ENCODE results near the gene KCNQ1OT1. TPM values are rescaled to one million over a fixed set of nuclear protein-coding genes. Genes with fewer than 3 reads are reported as not detected.
"Not testable (repeated sequence)": the region's sequence is repeated elsewhere in the genome, so short reads cannot be mapped to it uniquely, and the experiment has no call there.

Gene KCNQ1OT1
- total RNA-seq, 2 donors from 2014 or later: 2.3 to 3.3 TPM

DNA sequence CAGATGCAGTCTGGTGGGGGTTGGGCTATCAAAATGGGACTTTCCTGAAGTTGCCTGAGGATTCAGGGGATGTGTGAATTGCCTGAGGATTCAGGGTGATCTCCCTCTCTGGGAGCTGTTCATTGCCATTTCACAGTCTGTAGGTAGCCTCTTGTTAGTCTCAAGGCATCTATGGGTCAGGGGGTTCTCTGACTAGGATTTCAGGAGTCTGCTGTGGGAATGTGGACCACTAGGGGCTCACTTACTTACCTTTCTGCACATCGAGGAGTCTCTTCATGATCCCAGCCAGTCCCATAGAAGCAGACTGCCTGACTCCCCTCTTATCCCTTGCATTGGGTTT lies 54.0 kb downstream of the KCNQ1OT1 start:
- no peak for ATAC-seq (ENCODE audit: insufficient number of reproducible peaks, low FRiP score, low read depth)
- Histone ChIP-seq H3K4me3 (no peak overlapping the region), H3K27me3 (replicated peaks; ENCODE audit: insufficient read depth) (no peaks in the 10 kb centered on the region), H3K27ac (no peak overlapping the region), H3K4me1 (ENCODE audit: control insufficient read depth in 1 of 2, low read depth in 2 of 2) (no peaks in the 10 kb centered on the region), H3K36me3 (no peaks in the 10 kb centered on the region), H3K9me3 (peaks cover 76% of the 10 kb centered on the region)
- no peak for DNase-seq (ENCODE audit: low spot score)
- TF ChIP-seq, protein P1, sequence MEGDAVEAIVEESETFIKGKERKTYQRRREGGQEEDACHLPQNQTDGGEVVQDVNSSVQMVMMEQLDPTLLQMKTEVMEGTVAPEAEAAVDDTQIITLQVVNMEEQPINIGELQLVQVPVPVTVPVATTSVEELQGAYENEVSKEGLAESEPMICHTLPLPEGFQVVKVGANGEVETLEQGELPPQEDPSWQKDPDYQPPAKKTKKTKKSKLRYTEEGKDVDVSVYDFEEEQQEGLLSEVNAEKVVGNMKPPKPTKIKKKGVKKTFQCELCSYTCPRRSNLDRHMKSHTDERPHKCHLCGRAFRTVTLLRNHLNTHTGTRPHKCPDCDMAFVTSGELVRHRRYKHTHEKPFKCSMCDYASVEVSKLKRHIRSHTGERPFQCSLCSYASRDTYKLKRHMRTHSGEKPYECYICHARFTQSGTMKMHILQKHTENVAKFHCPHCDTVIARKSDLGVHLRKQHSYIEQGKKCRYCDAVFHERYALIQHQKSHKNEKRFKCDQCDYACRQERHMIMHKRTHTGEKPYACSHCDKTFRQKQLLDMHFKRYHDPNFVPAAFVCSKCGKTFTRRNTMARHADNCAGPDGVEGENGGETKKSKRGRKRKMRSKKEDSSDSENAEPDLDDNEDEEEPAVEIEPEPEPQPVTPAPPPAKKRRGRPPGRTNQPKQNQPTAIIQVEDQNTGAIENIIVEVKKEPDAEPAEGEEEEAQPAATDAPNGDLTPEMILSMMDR (IDR thresholded peaks at IDR 0.05): no peak

DNA sequence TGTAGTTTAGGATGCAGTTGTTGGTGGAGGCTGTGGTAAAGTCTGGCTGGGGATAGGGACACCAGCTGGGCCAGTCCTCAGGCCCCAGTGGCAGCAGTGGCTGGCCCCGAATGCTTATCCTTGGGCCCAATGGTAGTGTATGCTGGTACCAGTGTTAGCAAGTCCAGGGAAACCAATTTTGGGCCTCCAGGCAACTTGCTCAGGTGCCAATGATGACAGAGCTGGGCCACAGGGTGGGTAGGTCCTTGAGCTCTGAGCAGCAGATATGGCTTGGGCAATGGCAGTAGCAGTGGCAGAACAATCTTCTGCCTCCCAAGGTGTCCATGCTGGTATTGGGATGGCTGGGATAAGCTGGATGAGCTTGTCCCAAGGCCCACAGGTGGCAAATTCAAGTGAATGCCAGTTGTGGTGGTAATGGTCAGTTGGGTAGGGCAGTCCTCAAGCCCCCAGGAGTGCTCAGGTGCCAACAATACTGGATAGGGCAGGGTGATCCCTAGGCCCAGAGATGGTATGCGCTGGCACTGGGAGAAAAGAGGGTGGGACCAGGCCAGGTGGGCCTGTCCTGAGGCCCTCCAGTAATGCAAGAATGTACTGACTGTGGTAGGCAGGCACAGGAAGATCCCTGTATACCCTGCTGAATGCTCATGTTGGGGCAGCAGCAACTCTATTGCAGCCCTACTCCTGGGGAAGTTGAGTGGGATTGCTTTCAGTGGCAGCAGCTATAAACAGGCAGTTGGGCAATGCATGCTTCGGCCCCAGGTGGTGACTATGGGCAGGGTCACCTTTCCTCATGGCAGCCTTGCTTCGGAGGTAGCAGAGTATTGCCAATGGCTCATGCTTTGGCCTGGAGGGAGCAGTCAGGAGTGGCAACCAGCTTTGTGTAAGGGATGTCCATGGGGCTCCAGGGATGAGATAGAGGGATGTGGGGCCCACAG lies 54.7 kb downstream of the KCNQ1OT1 start:
- ATAC-seq (ENCODE audit: insufficient number of reproducible peaks, low FRiP score, low read depth) (no peak), DNase-seq (ENCODE audit: low spot score) (no peak)
- no peaks in the 10 kb centered on the region for H3K36me3 ChIP-seq
- H3K4me3 ChIP-seq: no peak overlapping the region
- H3K27ac ChIP-seq: no peak overlapping the region
- no peaks in the 10 kb centered on the region for H3K27me3 ChIP-seq (replicated peaks; ENCODE audit: insufficient read depth)
- TF ChIP-seq, protein P1 (IDR thresholded peaks at IDR 0.05): no peak
- no peaks in the 10 kb centered on the region for H3K4me1 ChIP-seq (ENCODE audit: control insufficient read depth in 1 of 2, low read depth in 2 of 2)
- peaks cover 77% of the 10 kb centered on the region for H3K9me3 ChIP-seq

DNA sequence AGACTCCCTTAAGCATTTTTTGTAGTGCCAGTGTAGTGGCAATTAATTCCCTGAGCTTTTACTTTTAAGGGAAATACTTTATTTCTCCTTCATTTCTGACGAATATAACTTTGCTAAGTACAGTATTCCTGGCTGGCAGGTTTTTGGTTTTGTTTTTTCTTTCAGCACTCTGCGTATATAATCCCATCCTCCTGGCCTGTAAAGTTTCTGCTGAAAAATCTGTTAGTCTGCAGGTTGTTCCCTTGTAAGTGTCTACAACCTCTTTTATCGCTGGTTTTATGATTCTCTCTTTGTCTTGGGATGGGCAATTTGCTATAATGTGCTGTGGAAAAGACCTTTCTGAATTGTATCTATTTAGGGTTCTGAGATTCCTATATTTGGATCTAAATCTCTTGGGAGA lies 56.0 kb downstream of the KCNQ1OT1 start:
- no peak for ATAC-seq (ENCODE audit: insufficient number of reproducible peaks, low FRiP score, low read depth)
- Histone ChIP-seq H3K4me3 (no peak overlapping the region), H3K27ac (no peak overlapping the region), H3K4me1 (ENCODE audit: control insufficient read depth in 1 of 2, low read depth in 2 of 2) (no peaks in the 10 kb centered on the region), H3K27me3 (replicated peaks; ENCODE audit: insufficient read depth) (no peaks in the 10 kb centered on the region), H3K9me3 (peaks cover 76% of the 10 kb centered on the region), H3K36me3 (no peaks in the 10 kb centered on the region)
- TF ChIP-seq, protein P1 (IDR thresholded peaks at IDR 0.05): no peak
- no peak for DNase-seq (ENCODE audit: low spot score)

DNA sequence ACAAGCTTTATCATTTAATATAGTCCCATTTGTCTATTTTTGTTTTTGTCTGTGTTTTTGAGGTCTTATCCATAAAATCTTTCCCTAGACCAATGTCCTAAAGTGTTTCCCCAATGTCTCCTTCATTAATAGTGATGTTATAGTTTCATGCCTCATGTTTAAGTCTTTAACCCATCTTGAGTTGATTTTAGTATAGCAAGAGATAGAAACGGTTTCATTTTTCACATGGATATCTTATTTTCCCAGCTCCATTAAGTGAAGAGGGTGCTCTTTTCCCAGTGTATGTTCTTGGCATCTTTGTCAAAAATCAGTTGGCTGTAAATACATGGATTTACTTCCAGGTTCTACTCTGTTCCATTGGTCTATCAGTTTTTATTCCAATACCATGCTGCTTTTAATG lies 58.2 kb downstream of the KCNQ1OT1 start:
- no peak overlapping the region for H3K4me3 ChIP-seq
- peaks cover 63% of the 10 kb centered on the region for H3K9me3 ChIP-seq
- H3K27me3 ChIP-seq (replicated peaks; ENCODE audit: insufficient read depth): no peaks in the 10 kb centered on the region
- no peaks in the 10 kb centered on the region for H3K36me3 ChIP-seq
- DNase-seq (ENCODE audit: low spot score) (no peak), ATAC-seq (ENCODE audit: insufficient number of reproducible peaks, low FRiP score, low read depth) (no peak)
- TF ChIP-seq, protein P1 (IDR thresholded peaks at IDR 0.05): no peak
- no peaks in the 10 kb centered on the region for H3K4me1 ChIP-seq (ENCODE audit: control insufficient read depth in 1 of 2, low read depth in 2 of 2)
- no peak overlapping the region for H3K27ac ChIP-seq

- H3K27ac ChIP-seq; H3K4me1 ChIP-seq (ENCODE audit: control insufficient read depth in 1 of 2, low read depth in 2 of 2); DNase-seq (ENCODE audit: low spot score); H3K36me3 ChIP-seq; ATAC-seq (ENCODE audit: insufficient number of reproducible peaks, low FRiP score, low read depth); H3K27me3 ChIP-seq (replicated peaks; ENCODE audit: insufficient read depth); H3K4me3 ChIP-seq: not testable (repeated sequence)
- H3K9me3 ChIP-seq: peaks cover 54% of the 10 kb centered on the region
These were observed 60.0 kb downstream of the KCNQ1OT1 start for GRCh38 chr11:2639763-2640162.

Measured in thoracic aorta (tissue), 2 donors.